H9 (cell line): ENCODE data around the gene PNPO. TPM values are rescaled to one million over a fixed set of nuclear protein-coding genes. Genes with fewer than 3 reads are reported as not detected.

Experiments
- DNase-seq: peaks from one replicate; pipeline ENCODE4 v3.0.0-alpha.2; 2017
- H2AFZ ChIP-seq: one replicate; pipeline ENCODE4 v1.6.1; 2013; ENCODE audit warnings: mild to moderate bottlenecking, low read length, control low read depth, moderate library complexity
- H2AK5ac ChIP-seq: 2 replicates; pipeline ENCODE4 v1.6.1; 2013; ENCODE audit warnings: low read length, control low read depth, mixed read lengths; ENCODE audit not compliant: insufficient read length
- H2BK120ac ChIP-seq: one replicate; pipeline ENCODE4 v1.6.1; 2013; ENCODE audit warnings: low read depth, mild to moderate bottlenecking, low read length, control low read depth, inconsistent platforms; ENCODE audit not compliant: poor library complexity, severe bottlenecking
- H2BK12ac ChIP-seq: 2 replicates; pipeline ENCODE4 v1.6.1; 2013; ENCODE audit warnings: low read length, control low read depth, mixed read lengths, low read depth; ENCODE audit not compliant: insufficient read length
- H2BK15ac ChIP-seq: 2 replicates; pipeline ENCODE4 v1.6.1; 2013; ENCODE audit warnings: low read depth, low read length, control low read depth
- H2BK20ac ChIP-seq: one replicate; pipeline ENCODE4 v1.6.1; 2013; ENCODE audit warnings: low read depth, mild to moderate bottlenecking, low read length, control low read depth, inconsistent platforms; ENCODE audit not compliant: poor library complexity, severe bottlenecking
- H2BK5ac ChIP-seq: 2 replicates; pipeline ENCODE4 v1.6.1; 2013; ENCODE audit warnings: low read length, control low read depth, mixed read lengths; ENCODE audit not compliant: insufficient read length
- H3K14ac ChIP-seq: 2 replicates; pipeline ENCODE4 v1.6.1; 2013; ENCODE audit warnings: low read length, control low read depth; ENCODE audit not compliant: insufficient read depth
- H3K18ac ChIP-seq: 2 replicates; pipeline ENCODE4 v1.6.1; 2013; ENCODE audit warnings: low read depth, mild to moderate bottlenecking, mixed read lengths, low read length, control low read depth; ENCODE audit not compliant: insufficient read length
- H3K23ac ChIP-seq: 2 replicates; pipeline ENCODE4 v1.6.1; 2013; ENCODE audit warnings: low read length, control low read depth, mixed read lengths, low read depth; ENCODE audit not compliant: insufficient read length
- H3K23me2 ChIP-seq: 2 replicates; pipeline ENCODE4 v1.6.1; 2013; ENCODE audit warnings: low read depth, mild to moderate bottlenecking, mixed read lengths, low read length, control low read depth; ENCODE audit not compliant: insufficient read length, poor library complexity, severe bottlenecking
- H3K27ac ChIP-seq: 2 replicates; pipeline ENCODE4 v1.5.1; 2013; ENCODE audit warnings: low read length, control low read depth, mixed read lengths, low read depth; ENCODE audit not compliant: insufficient read length
- H3K27me3 ChIP-seq: 2 replicates; pipeline ENCODE4 v1.6.1; 2013; ENCODE audit warnings: low read length, control low read depth, inconsistent platforms; ENCODE audit not compliant: insufficient read depth
- H3K4ac ChIP-seq: 2 replicates; pipeline ENCODE4 v1.6.1; 2013; ENCODE audit warnings: low read depth, mild to moderate bottlenecking, control low read depth, inconsistent platforms, low read length, moderate library complexity
- H3K4me1 ChIP-seq: 2 replicates; pipeline ENCODE4 v1.6.1; 2013; ENCODE audit warnings: low read length, control low read depth, inconsistent platforms; ENCODE audit not compliant: insufficient read depth
- H3K4me2 ChIP-seq: 2 replicates; pipeline ENCODE4 v1.6.1; 2013; ENCODE audit warnings: low read length, control low read depth, mixed read lengths; ENCODE audit not compliant: insufficient read length, insufficient read depth
- H3K56ac ChIP-seq: 2 replicates; pipeline ENCODE4 v1.6.1; 2013; ENCODE audit warnings: low read depth, mild to moderate bottlenecking, mixed read lengths, low read length, control low read depth; ENCODE audit not compliant: insufficient read length
- H3K79me1 ChIP-seq: 2 replicates; pipeline ENCODE4 v1.6.1; 2013; ENCODE audit warnings: low read depth, mild to moderate bottlenecking, moderate library complexity, low read length, control low read depth, inconsistent platforms; ENCODE audit not compliant: insufficient read depth, poor library complexity, severe bottlenecking
- H3K79me2 ChIP-seq: 2 replicates; pipeline ENCODE4 v1.6.1; 2013; ENCODE audit warnings: low read length, control low read depth, inconsistent platforms; ENCODE audit not compliant: insufficient read depth
- H3K9ac ChIP-seq: 2 replicates; pipeline ENCODE4 v1.6.1; 2013; ENCODE audit warnings: low read length, control low read depth, mixed read lengths; ENCODE audit not compliant: insufficient read length; ENCODE audit errors: extremely low read depth
- H3K9me3 ChIP-seq: one replicate; pipeline ENCODE4 v1.6.1; 2013; ENCODE audit warnings: low read depth, low read length, inconsistent platforms; ENCODE audit not compliant: control insufficient read depth
- H3T11ph ChIP-seq: one replicate; pipeline ENCODE4 v1.6.1; 2013; ENCODE audit warnings: mild to moderate bottlenecking, low read length, control low read depth, inconsistent platforms
- H4K20me1 ChIP-seq: one replicate; pipeline ENCODE4 v1.6.1; 2013; ENCODE audit not compliant: control insufficient read depth, insufficient read length, insufficient read depth
- H4K5ac ChIP-seq: 2 replicates; pipeline ENCODE4 v1.6.1; 2013; ENCODE audit warnings: low read depth, mild to moderate bottlenecking, mixed read lengths, low read length, control low read depth; ENCODE audit not compliant: insufficient read length
- H4K8ac ChIP-seq: replicated peaks from 2 replicates; pipeline ENCODE4 v1.6.1; 2013; ENCODE audit warnings: low read length, control low read depth, mixed read lengths, low read depth; ENCODE audit not compliant: insufficient read length
- H4K91ac ChIP-seq: 2 replicates; pipeline ENCODE4 v1.6.1; 2013; ENCODE audit warnings: low read depth, mild to moderate bottlenecking, moderate library complexity, mixed read lengths, low read length, control low read depth; ENCODE audit not compliant: insufficient read length
- H3K27ac Mint-ChIP-seq, 3 experiments: 2 replicates in 2 of 3; 3 replicates in 1 of 3; pipeline ENCODE4 v1.8.0; 2020 to 2021; ENCODE audit warnings: mixed read lengths in 3 of 3, mild to moderate bottlenecking in 1 of 3, moderate library complexity in 1 of 3
- H3K27me3 Mint-ChIP-seq: 2 replicates; pipeline ENCODE4 v1.8.0; 2021; ENCODE audit warnings: low read depth, mild to moderate bottlenecking, moderate library complexity, mixed read lengths
- H3K36me3 Mint-ChIP-seq, 3 experiments: 2 replicates in 2 of 3; 3 replicates in 1 of 3; pipeline ENCODE4 v1.8.0; 2020 to 2021; ENCODE audit warnings: low read depth in 3 of 3, mixed read lengths in 3 of 3; ENCODE audit not compliant: insufficient read depth in 1 of 3
- H3K4me1 Mint-ChIP-seq, 2 experiments: 2 replicates each; pipeline ENCODE4 v1.8.0; 2020; ENCODE audit warnings: mixed read lengths in 2 of 2
- H3K4me3 Mint-ChIP-seq, 2 experiments: 2 replicates in 1 of 2; 3 replicates in 1 of 2; pipeline ENCODE4 v1.8.0; 2020 to 2021; ENCODE audit warnings: mild to moderate bottlenecking in 2 of 2, mixed read lengths in 2 of 2, moderate library complexity in 1 of 2
- H3K9me3 Mint-ChIP-seq, 2 experiments: 2 replicates in 1 of 2; 3 replicates in 1 of 2; pipeline ENCODE4 v1.8.0; 2020; ENCODE audit warnings: mild to moderate bottlenecking in 2 of 2, mixed read lengths in 2 of 2, moderate library complexity in 1 of 2
- CTCF ChIP-seq: fragments of 200-600 bp; sonication (generic); conservative IDR thresholded peaks from 3 replicates; pipeline ENCODE4 v1.8.0; 2021; ENCODE audit warnings: antibody characterized with exemption, mild to moderate bottlenecking
- WGBS: extraction: QIAGEN DNeasy Blood & Tissue Kit; methylation state at CpG from one replicate; pipeline ENCODE4 v1.1.7; 2013; ENCODE audit warnings: missing lambda C conversion rate, low lambda C conversion rate, mixed read lengths; ENCODE audit not compliant: insufficient read length; ENCODE audit errors: extremely low coverage; 5-methylcytosine and 5-hydroxymethylcytosine counted together
- total RNA-seq: library from RNA; stranded (reverse); gene quantifications from 2 replicates; pipeline ENCODE4 v1.2.1, GENCODE V29; 2021

Gene PNPO
- total RNA-seq, 1 experiment from 2014 or later: 6.7 TPM

GRCh38 chr17:47996201-47996600, 54.8 kb downstream of the PNPO start:
- H3K23ac ChIP-seq: no peak overlapping the region
- H3K9me3 ChIP-seq: no peaks in the 10 kb centered on the region
- H3K14ac ChIP-seq: peak overlapping the region; percentile 35; the same call in 1 of the 2 replicates
- H4K5ac ChIP-seq: no peak overlapping the region
- no peak overlapping the region for H2AFZ ChIP-seq
- Mint-ChIP-seq H3K27ac (peak overlapping the region in 2 of 3 experiments; percentile 12 to 60; a peak in 2 of 7 replicates), H3K9me3 (no peaks in the 10 kb centered on the region; a peak in 1 of 5 replicates), H3K27me3 (no peaks in the 10 kb centered on the region; the same call in 1 of the 2 replicates), H3K4me1 (peaks cover 52 to 57% of the 10 kb centered on the region in 2 experiments), H3K4me3 (no peak overlapping the region), H3K36me3 (no peaks in the 10 kb centered on the region)
- H4K91ac ChIP-seq: no peak overlapping the region
- no peaks in the 10 kb centered on the region for H4K20me1 ChIP-seq
- no peak overlapping the region for H2BK120ac ChIP-seq
- H3K18ac ChIP-seq: no peak overlapping the region
- H3K27me3 ChIP-seq: no peaks in the 10 kb centered on the region
- H3K4me2 ChIP-seq: no peak overlapping the region
- H3K27ac ChIP-seq: no peak overlapping the region
- H3K4ac ChIP-seq: no peak overlapping the region
- H2BK12ac ChIP-seq: no peak overlapping the region
- no peak overlapping the region for H4K8ac ChIP-seq
- WGBS: no CpG with 5 or more reads among the region's 9 CpGs
- no peak overlapping the region for H3K56ac ChIP-seq
- no peak overlapping the region for H2BK20ac ChIP-seq
- H2AK5ac ChIP-seq: no peak overlapping the region
- H2BK15ac ChIP-seq: no peak overlapping the region; the same call in 1 of the 2 replicates
- DNase-seq: no peak
- H3K79me2 ChIP-seq: no peaks in the 10 kb centered on the region
- H3T11ph ChIP-seq: no peak overlapping the region
- H3K4me1 ChIP-seq: peaks cover 3% of the 10 kb centered on the region; the same call in 1 of the 2 replicates
- H3K79me1 ChIP-seq: no peaks in the 10 kb centered on the region
- no peak for TF ChIP-seq CTCF
- H3K23me2 ChIP-seq: no peaks in the 10 kb centered on the region
- H2BK5ac ChIP-seq: no peak overlapping the region
- H3K9ac ChIP-seq: no peak overlapping the region
